ENCODE results near the gene ASXL2. TPM values are rescaled to one million over a fixed set of nuclear protein-coding genes. Genes with fewer than 3 reads are reported as not detected.

Gene ASXL2
- total RNA-seq, 4 donors from 2014 or later, result 15.4 to 19.7 (median 17.6) TPM

- ATAC-seq (ENCODE audit: low FRiP score) (no peak), DNase-seq (ENCODE audit: low spot score) (no peak)
- TF ChIP-seq, protein P1, sequence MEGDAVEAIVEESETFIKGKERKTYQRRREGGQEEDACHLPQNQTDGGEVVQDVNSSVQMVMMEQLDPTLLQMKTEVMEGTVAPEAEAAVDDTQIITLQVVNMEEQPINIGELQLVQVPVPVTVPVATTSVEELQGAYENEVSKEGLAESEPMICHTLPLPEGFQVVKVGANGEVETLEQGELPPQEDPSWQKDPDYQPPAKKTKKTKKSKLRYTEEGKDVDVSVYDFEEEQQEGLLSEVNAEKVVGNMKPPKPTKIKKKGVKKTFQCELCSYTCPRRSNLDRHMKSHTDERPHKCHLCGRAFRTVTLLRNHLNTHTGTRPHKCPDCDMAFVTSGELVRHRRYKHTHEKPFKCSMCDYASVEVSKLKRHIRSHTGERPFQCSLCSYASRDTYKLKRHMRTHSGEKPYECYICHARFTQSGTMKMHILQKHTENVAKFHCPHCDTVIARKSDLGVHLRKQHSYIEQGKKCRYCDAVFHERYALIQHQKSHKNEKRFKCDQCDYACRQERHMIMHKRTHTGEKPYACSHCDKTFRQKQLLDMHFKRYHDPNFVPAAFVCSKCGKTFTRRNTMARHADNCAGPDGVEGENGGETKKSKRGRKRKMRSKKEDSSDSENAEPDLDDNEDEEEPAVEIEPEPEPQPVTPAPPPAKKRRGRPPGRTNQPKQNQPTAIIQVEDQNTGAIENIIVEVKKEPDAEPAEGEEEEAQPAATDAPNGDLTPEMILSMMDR (IDR thresholded peaks at IDR 0.05), result no peak
These were observed 151.8 kb downstream of the ASXL2 start for GRCh38 chr2:25726522-25726921.

DNA sequence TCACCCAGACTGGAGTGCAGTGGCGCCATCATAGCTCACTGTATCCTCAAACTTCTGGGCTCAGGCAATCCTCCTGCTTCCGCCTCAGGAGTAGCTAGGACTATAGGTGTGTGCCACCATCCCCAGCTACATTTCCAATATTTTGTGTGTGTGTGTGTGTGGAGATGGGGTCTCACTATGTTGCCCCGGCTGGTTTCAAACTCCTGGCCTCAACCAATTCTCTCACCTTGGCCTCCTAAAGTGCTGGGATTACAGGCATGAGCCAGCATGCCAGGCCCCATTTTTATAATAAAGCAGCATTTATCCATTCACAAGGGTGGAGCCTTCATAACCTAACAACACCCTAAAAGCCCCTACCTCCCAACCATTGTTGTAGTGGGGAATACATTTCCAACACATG is 152.4 kb downstream of the ASXL2 start:
- no peak for ATAC-seq (ENCODE audit: low FRiP score)
- DNase-seq (ENCODE audit: low spot score), result no peak
- TF ChIP-seq, protein P1 (IDR thresholded peaks at IDR 0.05), result no peak

GRCh38 chr2:25724756-25725155 is 153.5 kb downstream of the ASXL2 start:
- ATAC-seq (ENCODE audit: low FRiP score), result no peak
- TF ChIP-seq, protein P1 (IDR thresholded peaks at IDR 0.05), result no peak
- DNase-seq (ENCODE audit: low spot score), result no peak

DNA sequence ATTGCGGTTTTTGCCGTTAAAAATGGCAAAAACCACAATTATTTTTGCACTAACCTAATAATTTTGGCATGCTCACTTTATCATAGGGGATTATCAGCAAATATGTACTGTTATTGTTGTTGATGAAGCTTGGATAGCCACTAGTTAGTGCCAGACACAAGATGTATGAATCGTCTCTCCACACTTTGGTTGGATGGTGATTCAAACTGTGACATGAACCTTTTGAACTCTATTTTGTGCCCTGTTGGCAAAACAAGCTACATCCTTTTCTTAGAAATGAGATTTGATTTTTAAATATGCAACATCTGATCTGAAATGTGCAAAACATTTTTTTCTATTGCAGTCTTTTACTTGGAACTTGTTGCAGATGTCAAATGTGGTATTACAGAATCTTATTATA is 156.1 kb downstream of the ASXL2 start:
- DNase-seq (ENCODE audit: low spot score) (no peak), ATAC-seq (ENCODE audit: low FRiP score) (no peak)
- TF ChIP-seq, protein P1 (IDR thresholded peaks at IDR 0.05), result no peak

DNA sequence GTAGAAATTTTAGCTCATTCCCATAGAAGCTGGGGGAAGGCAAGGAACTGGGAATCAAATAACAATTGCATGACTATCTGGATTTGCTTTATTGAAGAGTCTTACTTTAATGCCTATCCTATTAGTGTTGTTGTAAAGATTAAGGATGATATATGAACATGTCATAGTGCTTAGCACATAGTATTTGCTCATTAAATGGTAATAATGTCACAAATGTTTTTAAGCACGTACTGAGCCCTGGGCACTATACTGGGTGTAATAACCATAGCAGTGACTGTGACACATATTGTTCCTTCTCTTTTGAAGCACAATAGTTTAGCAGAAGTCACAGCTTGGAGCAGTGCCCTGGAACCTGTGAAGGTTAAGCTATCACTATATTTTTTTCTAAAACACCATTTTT is 157.7 kb downstream of the ASXL2 start:
- TF ChIP-seq, protein P1 (IDR thresholded peaks at IDR 0.05), result no peak
- DNase-seq (ENCODE audit: low spot score) (no peak), ATAC-seq (ENCODE audit: low FRiP score) (no peak)

DNA sequence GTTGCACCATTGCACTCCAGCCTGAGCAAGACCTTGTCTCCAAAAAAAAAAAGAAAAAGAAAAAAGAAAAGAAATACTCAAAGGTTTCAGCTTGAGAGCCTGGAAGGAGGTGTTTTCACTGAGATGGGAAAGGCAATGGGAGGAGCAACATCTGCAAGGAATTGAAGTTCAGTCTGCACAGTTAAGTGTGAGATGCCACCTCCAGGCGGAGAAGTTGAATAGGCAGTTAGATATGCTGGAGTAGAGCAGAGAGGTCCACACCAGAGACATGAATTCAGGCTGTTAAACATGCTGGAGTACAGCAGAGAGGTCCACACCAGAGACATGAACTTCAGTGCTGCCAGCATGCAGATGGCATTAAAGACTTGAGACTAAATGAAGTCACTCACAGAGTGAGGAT is 163.5 kb downstream of the ASXL2 start:
- TF ChIP-seq, protein P1 (IDR thresholded peaks at IDR 0.05), result no peak
- ATAC-seq (ENCODE audit: low FRiP score), result no peak
- no peak for DNase-seq (ENCODE audit: low spot score)

- no peak for ATAC-seq (ENCODE audit: low FRiP score)
- TF ChIP-seq, protein P1 (IDR thresholded peaks at IDR 0.05), result no peak
- DNase-seq (ENCODE audit: low spot score), result no peak
These were observed 165.8 kb downstream of the ASXL2 start for GRCh38 chr2:25712455-25712854.

Data from omental fat pad (tissue), 4 donors.